ENCODE data around the gene CSF2. TPM values are rescaled to one million over a fixed set of nuclear protein-coding genes. Genes with fewer than 3 reads are reported as not detected.

The CSF2 gene
- polyA plus RNA-seq, 1 of the 3 experiments (the other 2 are of a cell fraction) = 0.97 TPM

DNA sequence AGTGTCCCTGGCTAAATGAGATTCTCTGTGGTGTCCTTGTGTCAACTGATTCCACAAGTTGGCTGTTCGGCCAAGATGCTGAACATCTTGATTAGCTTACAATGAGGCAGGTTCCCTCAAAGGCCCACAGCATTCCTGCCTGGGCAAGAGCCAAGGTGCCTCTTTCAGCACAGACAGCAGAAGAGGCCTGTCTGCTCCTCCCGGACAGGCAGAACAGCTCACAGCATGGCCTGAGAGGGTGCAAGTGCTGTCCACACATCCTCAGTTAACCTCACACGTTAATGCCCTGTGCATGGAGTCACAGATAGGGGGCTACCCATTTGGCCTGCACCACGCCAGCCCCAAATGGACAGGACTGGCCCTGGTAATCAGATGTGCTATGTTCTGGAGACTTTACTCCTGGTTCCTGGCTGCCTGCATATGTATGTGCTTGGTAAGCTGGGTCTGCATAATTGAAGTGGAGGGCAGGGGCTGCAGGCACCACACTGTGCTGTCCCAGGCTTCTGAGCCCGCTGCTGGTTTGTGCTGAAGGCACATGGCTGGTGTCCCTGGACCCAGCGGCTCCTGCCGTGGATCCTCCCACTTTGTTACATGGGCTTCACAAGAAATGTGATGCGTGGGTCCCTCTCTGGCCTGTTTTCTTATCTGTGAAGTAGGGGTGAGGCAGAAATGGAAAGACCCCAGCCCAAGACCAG, 8.9 kb downstream of the CSF2 start:
- POLR2A ChIA-PET = no interaction called here

More for the DNA sequence above, 8.9 kb downstream of the CSF2 start:
- Histone ChIP-seq H3K27ac (ENCODE audit: low read depth in 2 of 2, low read length in 1 of 2) (no peak overlapping the region), H3K79me2 (ENCODE audit: insufficient read depth) (no peaks in the 10 kb centered on the region), H3K9ac (no peak overlapping the region), H4K20me1 (ENCODE audit: insufficient read depth) (no peaks in the 10 kb centered on the region), H3K4me3 (ENCODE audit: low read depth in 2 of 2, low read length in 1 of 2) (no peak overlapping the region), H3K9me3 (no peaks in the 10 kb centered on the region), H3K9me2 (no peaks in the 10 kb centered on the region), H2AFZ (ENCODE audit: low read depth) (no peak overlapping the region), H3F3A (replicated peaks; ENCODE audit: insufficient read depth) (peaks cover 5% of the 10 kb centered on the region), H3K36me3 (replicated peaks in 1 of 2; ENCODE audit: control insufficient read depth in 1 of 2, insufficient read depth in 2 of 2, low read length in 1 of 2) (no peaks in the 10 kb centered on the region), H3K4me1 (ENCODE audit: control insufficient read depth in 1 of 2, insufficient read depth in 2 of 2, low read depth in 1 of 2, low read length in 1 of 2) (peaks cover 14 to 17% of the 10 kb centered on the region in 2 experiments), H3K4me2 (no peak overlapping the region), H3K27me3 (ENCODE audit: insufficient read depth) (no peaks in the 10 kb centered on the region)
- DNase-seq = no peak
- TF ChIP-seq GABPA (IDR thresholded peaks at IDR 0.05; ENCODE audit: low read depth) (no peak), CHD2 (IDR thresholded peaks at IDR 0.05; ENCODE audit: low read length, partially characterized antibody) (no peak), SIN3A (IDR thresholded peaks at IDR 0.05; ENCODE audit: borderline replicate concordance, low read depth, low read length) (no peak), RXRA (IDR thresholded peaks at IDR 0.05; ENCODE audit: borderline replicate concordance, low read depth) (no peak), MEF2A (IDR thresholded peaks at IDR 0.05; ENCODE audit: borderline replicate concordance, low read depth) (no peak), RFX5 (IDR thresholded peaks at IDR 0.05; ENCODE audit: low read length) (no peak), ELF1 (IDR thresholded peaks at IDR 0.05) (no peak), RCOR1 (IDR thresholded peaks at IDR 0.05; ENCODE audit: low read length) (no peak), NFIC (IDR thresholded peaks at IDR 0.05; ENCODE audit: borderline replicate concordance) (no peak), SMC3 (IDR thresholded peaks at IDR 0.05; ENCODE audit: low read depth, low read length) (no peak), FOSL2 (IDR thresholded peaks at IDR 0.05; ENCODE audit: borderline replicate concordance, low read depth) (no peak), FOXM1 (IDR thresholded peaks at IDR 0.05; ENCODE audit: low read depth) (no peak), MXI1 (IDR thresholded peaks at IDR 0.05; ENCODE audit: low read depth, low read length) (no peak), GATA2 (CRISPR knock-in tag; IDR thresholded peaks at IDR 0.05) (no peak), JUND (IDR thresholded peaks at IDR 0.05) (no peak)
- TF ChIP-seq, protein P1, sequence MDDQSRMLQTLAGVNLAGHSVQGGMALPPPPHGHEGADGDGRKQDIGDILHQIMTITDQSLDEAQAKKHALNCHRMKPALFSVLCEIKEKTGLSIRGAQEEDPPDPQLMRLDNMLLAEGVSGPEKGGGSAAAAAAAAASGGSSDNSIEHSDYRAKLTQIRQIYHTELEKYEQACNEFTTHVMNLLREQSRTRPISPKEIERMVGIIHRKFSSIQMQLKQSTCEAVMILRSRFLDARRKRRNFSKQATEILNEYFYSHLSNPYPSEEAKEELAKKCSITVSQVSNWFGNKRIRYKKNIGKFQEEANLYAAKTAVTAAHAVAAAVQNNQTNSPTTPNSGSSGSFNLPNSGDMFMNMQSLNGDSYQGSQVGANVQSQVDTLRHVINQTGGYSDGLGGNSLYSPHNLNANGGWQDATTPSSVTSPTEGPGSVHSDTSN (IDR thresholded peaks at IDR 0.05) = no peak
- TF ChIP-seq, protein P2, sequence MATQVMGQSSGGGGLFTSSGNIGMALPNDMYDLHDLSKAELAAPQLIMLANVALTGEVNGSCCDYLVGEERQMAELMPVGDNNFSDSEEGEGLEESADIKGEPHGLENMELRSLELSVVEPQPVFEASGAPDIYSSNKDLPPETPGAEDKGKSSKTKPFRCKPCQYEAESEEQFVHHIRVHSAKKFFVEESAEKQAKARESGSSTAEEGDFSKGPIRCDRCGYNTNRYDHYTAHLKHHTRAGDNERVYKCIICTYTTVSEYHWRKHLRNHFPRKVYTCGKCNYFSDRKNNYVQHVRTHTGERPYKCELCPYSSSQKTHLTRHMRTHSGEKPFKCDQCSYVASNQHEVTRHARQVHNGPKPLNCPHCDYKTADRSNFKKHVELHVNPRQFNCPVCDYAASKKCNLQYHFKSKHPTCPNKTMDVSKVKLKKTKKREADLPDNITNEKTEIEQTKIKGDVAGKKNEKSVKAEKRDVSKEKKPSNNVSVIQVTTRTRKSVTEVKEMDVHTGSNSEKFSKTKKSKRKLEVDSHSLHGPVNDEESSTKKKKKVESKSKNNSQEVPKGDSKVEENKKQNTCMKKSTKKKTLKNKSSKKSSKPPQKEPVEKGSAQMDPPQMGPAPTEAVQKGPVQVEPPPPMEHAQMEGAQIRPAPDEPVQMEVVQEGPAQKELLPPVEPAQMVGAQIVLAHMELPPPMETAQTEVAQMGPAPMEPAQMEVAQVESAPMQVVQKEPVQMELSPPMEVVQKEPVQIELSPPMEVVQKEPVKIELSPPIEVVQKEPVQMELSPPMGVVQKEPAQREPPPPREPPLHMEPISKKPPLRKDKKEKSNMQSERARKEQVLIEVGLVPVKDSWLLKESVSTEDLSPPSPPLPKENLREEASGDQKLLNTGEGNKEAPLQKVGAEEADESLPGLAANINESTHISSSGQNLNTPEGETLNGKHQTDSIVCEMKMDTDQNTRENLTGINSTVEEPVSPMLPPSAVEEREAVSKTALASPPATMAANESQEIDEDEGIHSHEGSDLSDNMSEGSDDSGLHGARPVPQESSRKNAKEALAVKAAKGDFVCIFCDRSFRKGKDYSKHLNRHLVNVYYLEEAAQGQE (IDR thresholded peaks at IDR 0.05; ENCODE audit: low read depth, low read length) = no peak
- TF ChIP-seq, protein P3, sequence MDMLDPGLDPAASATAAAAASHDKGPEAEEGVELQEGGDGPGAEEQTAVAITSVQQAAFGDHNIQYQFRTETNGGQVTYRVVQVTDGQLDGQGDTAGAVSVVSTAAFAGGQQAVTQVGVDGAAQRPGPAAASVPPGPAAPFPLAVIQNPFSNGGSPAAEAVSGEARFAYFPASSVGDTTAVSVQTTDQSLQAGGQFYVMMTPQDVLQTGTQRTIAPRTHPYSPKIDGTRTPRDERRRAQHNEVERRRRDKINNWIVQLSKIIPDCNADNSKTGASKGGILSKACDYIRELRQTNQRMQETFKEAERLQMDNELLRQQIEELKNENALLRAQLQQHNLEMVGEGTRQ (IDR thresholded peaks at IDR 0.05; ENCODE audit: borderline replicate concordance, low read depth, low read length) = no peak
- TF ChIP-seq, protein P4, sequence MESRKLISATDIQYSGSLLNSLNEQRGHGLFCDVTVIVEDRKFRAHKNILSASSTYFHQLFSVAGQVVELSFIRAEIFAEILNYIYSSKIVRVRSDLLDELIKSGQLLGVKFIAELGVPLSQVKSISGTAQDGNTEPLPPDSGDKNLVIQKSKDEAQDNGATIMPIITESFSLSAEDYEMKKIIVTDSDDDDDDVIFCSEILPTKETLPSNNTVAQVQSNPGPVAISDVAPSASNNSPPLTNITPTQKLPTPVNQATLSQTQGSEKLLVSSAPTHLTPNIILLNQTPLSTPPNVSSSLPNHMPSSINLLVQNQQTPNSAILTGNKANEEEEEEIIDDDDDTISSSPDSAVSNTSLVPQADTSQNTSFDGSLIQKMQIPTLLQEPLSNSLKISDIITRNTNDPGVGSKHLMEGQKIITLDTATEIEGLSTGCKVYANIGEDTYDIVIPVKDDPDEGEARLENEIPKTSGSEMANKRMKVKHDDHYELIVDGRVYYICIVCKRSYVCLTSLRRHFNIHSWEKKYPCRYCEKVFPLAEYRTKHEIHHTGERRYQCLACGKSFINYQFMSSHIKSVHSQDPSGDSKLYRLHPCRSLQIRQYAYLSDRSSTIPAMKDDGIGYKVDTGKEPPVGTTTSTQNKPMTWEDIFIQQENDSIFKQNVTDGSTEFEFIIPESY (IDR thresholded peaks at IDR 0.05; ENCODE audit: borderline replicate concordance, low read depth) = no peak
- TF ChIP-seq, protein P5, sequence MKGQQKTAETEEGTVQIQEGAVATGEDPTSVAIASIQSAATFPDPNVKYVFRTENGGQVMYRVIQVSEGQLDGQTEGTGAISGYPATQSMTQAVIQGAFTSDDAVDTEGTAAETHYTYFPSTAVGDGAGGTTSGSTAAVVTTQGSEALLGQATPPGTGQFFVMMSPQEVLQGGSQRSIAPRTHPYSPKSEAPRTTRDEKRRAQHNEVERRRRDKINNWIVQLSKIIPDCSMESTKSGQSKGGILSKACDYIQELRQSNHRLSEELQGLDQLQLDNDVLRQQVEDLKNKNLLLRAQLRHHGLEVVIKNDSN (IDR thresholded peaks at IDR 0.05; ENCODE audit: borderline replicate concordance, low read depth) = no peak
- CTCF ChIA-PET = interaction anchor here (1.0 to 1.1 kb wide), 3 partner anchors 17 to 108 kb away, joined by 3 read pairs; no protein-coding TSS in a partner anchor
- 85% methylated on average over 5 of the region's 8 CpGs for WGBS (ENCODE audit: low lambda C conversion rate)
